Mesodermal cell (in vitro differentiated cells): ENCODE data around the gene PRR35.

Source experiments
- H3K27ac ChIP-seq: 2 replicates; pipeline ENCODE4 v1.7.0; 2013; ENCODE audit warnings: mild to moderate bottlenecking, low read depth, low read length, moderate library complexity; ENCODE audit not compliant: severe bottlenecking
- H3K36me3 ChIP-seq: 2 replicates; pipeline ENCODE4 v1.7.1; 2013; ENCODE audit warnings: mild to moderate bottlenecking, low read length, moderate library complexity; ENCODE audit not compliant: control insufficient read depth, insufficient read depth
- H3K4me1 ChIP-seq: one replicate; pipeline ENCODE4 v1.7.1; 2013; ENCODE audit warnings: mild to moderate bottlenecking, low read length; ENCODE audit not compliant: insufficient read depth, control insufficient read depth, poor library complexity, severe bottlenecking
- H3K4me3 ChIP-seq: 2 replicates; pipeline ENCODE4 v1.7.0; 2013; ENCODE audit warnings: low read length, control low read depth, mild to moderate bottlenecking; ENCODE audit not compliant: insufficient read depth, poor library complexity, severe bottlenecking; ENCODE audit errors: extremely low read depth
- H3K9me3 ChIP-seq: 2 replicates; pipeline ENCODE4 v1.7.1; 2013; ENCODE audit warnings: mild to moderate bottlenecking, low read length, moderate library complexity; ENCODE audit not compliant: control insufficient read depth
- WGBS, 2 experiments: methylation state at CpG; one replicate each; pipeline ENCODE4 v1.1.5; 2013; ENCODE audit warnings: missing lambda C conversion rate in 2 of 2; ENCODE audit not compliant: insufficient coverage in 2 of 2; 5-methylcytosine and 5-hydroxymethylcytosine counted together

PRR35 gene

GRCh38 chr16:559411-560203 lies 587 bp upstream of the PRR35 start:
- Histone ChIP-seq H3K9me3 (no peaks in the 10 kb centered on the region), H3K4me3 (no peak overlapping the region), H3K36me3 (no peaks in the 10 kb centered on the region), H3K4me1 (peaks cover 4% of the 10 kb centered on the region), H3K27ac (no peak overlapping the region)
- WGBS, 2 experiments, result 14 to 17% methylated on average over 37 to 51 of the region's 62 CpGs

GRCh38 chr16:560701-561412 lies 663 bp downstream of the PRR35 start:
- 60% methylated on average over 31 of the region's 54 CpGs for WGBS, 2 experiments
- Histone ChIP-seq H3K4me1 (peaks cover 6% of the 10 kb centered on the region), H3K9me3 (no peaks in the 10 kb centered on the region), H3K36me3 (no peaks in the 10 kb centered on the region), H3K4me3 (no peak overlapping the region), H3K27ac (no peak overlapping the region)

- Histone ChIP-seq H3K9me3 (no peaks in the 10 kb centered on the region), H3K4me3 (no peak overlapping the region), H3K36me3 (no peaks in the 10 kb centered on the region), H3K27ac (no peak overlapping the region), H3K4me1 (peaks cover 11% of the 10 kb centered on the region)
- WGBS, 2 experiments, result 88 to 92% methylated on average over 12 to 15 of the region's 15 CpGs
Measured at GRCh38 chr16:561413-561794, 1.2 kb downstream of the PRR35 start.

GRCh38 chr16:561957-562938 lies 2.1 kb downstream of the PRR35 start:
- Histone ChIP-seq H3K4me1 (peaks cover 19% of the 10 kb centered on the region), H3K4me3 (no peak overlapping the region), H3K36me3 (no peaks in the 10 kb centered on the region), H3K27ac (no peak overlapping the region), H3K9me3 (no peaks in the 10 kb centered on the region)
- WGBS, 2 experiments, result 89 to 93% methylated on average over 32 to 38 of the region's 43 CpGs

- Histone ChIP-seq H3K36me3 (no peaks in the 10 kb centered on the region), H3K9me3 (no peaks in the 10 kb centered on the region), H3K4me3 (no peak overlapping the region), H3K4me1 (peaks cover 19% of the 10 kb centered on the region), H3K27ac (no peak overlapping the region)
- 88 to 93% methylated on average over 25 of the region's 30 CpGs for WGBS, 2 experiments
Measured at GRCh38 chr16:563072-563644, 3.0 kb downstream of the PRR35 start.

GRCh38 chr16:564690-565418 lies 4.7 kb downstream of the PRR35 start:
- 93 to 95% methylated on average over 39 to 41 of the region's 42 CpGs for WGBS, 2 experiments
- H3K4me1 ChIP-seq, result peaks cover 23% of the 10 kb centered on the region
- H3K27ac ChIP-seq, result no peak overlapping the region
- H3K4me3 ChIP-seq, result no peak overlapping the region
- H3K9me3 ChIP-seq, result no peaks in the 10 kb centered on the region
- H3K36me3 ChIP-seq, result no peaks in the 10 kb centered on the region

GRCh38 chr16:565419-566330 lies 5.5 kb downstream of the PRR35 start:
- 60 to 65% methylated on average over 29 of the region's 35 CpGs for WGBS, 2 experiments
- peak overlapping the region; percentile 72 for H3K27ac ChIP-seq
- no peaks in the 10 kb centered on the region for H3K36me3 ChIP-seq
- H3K9me3 ChIP-seq, result no peaks in the 10 kb centered on the region
- no peak overlapping the region for H3K4me3 ChIP-seq
- peaks cover 23% of the 10 kb centered on the region for H3K4me1 ChIP-seq

- no peaks in the 10 kb centered on the region for H3K9me3 ChIP-seq
- H3K27ac ChIP-seq, result peak within 1 kb of the TSS; percentile 72
- peaks cover 23% of the 10 kb centered on the region for H3K4me1 ChIP-seq
- H3K36me3 ChIP-seq, result no peaks in the 10 kb centered on the region
- H3K4me3 ChIP-seq, result no peak within 1 kb of the TSS
- WGBS, 2 experiments, result 56 to 57% methylated on average over 21 to 25 of the region's 26 CpGs
Measured at GRCh38 chr16:566475-567372, 6.5 kb downstream of the PRR35 start, which contains the start of gene NHLRC4. Gene NHLRC4 (plus strand): TSS chr16:567005. CDS start chr16:568048, 1,043 bp downstream.
